GM19240 (cell line): ENCODE data around the gene ADSS1.

ENCODE experiments used
- DNase-seq: peaks from one replicate; pipeline ENCODE4 v3.0.0; 2011; ENCODE audit warnings: low spot score; ENCODE audit not compliant: insufficient read length

The ADSS1 gene

DNA sequence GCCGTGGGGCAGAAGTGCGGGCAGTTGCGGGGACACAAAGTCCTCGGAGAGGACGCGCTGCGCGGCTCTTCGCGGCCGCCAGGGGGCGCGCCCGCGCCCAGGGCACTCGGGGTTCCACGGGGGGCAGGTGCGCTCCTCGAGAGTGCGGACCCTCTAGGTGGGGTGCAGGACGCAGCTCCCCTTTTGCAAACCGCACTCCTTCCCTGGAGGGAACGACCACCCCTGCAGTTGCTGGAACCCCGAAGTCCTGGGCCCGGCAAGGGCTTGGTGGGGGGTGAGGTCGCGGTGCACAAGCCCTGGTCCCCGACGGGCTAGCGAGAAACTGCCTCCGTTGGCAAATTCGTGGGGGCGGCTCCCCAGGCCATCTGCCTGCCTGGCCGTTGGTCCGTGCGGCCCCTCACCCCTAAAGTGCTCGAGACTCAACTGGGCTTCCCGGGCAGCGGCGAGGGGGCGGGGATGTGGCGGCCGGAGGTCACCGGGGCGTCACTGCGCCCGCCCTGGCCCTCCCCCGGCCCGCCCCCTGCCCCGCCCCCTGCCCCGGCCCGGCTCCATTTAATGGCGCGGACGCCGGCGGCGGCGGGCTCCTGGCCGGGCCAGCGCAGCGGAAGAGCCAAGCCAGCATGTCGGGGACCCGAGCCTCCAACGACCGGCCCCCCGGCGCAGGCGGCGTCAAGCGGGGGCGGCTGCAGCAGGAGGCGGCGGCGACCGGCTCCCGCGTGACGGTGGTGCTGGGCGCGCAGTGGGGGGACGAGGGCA is at the start of gene ADSS1:
Gene ADSS1, plus strand, starts transcription at position 579 of the 756 bp plus-strand sequence. Its CDS starts 42 bp downstream, at position 621.
- DNase-seq, result peak; percentile 91

DNA sequence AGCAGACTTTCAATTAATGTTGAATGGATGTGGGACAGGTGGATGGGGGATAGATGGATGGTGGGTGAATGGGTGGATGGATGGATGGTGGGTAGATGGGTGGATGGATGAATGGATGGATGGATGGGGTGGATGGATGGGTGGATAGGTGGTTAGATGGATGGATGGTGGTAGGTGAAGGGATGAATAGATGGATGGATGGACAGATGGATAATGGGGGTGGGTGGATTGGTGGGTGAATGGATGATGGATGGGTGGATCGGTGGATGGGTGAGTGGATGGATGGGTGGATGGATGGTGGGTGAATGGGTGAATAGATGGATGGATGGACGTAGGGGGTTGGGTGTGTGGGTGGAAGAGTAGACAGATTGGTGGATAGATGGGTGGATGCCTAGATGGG is 48.6 kb upstream of the ADSS1 start:
- no peak for DNase-seq

DNA sequence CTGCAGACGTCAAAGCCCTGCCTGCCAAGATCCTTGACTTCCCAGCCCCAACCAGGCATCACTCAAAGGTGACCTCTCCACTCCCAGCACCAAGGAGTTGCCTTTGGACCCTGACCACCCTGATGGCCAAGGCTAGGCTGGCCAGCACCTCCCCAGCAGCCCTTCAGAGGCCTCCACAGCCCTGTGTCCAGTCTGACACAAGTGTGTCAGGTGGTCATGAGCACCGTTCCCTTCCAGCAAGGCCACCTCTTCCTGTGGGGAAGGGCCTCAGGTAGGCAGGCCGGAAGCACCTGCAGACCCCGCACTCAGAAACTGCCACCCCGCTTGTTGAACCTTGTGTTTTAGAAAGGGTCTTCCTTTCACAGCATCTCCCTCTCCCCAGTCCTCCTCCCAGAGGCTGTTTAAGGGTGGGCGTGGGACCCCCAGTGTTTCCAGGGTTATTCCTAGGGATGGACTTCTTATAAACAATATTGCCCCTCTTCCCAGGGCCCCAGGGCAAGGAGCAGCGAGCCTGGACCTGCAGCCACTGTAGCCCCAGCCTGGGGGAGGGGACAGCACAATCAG is 47.8 kb upstream of the ADSS1 start:
- DNase-seq, result no peak

DNA sequence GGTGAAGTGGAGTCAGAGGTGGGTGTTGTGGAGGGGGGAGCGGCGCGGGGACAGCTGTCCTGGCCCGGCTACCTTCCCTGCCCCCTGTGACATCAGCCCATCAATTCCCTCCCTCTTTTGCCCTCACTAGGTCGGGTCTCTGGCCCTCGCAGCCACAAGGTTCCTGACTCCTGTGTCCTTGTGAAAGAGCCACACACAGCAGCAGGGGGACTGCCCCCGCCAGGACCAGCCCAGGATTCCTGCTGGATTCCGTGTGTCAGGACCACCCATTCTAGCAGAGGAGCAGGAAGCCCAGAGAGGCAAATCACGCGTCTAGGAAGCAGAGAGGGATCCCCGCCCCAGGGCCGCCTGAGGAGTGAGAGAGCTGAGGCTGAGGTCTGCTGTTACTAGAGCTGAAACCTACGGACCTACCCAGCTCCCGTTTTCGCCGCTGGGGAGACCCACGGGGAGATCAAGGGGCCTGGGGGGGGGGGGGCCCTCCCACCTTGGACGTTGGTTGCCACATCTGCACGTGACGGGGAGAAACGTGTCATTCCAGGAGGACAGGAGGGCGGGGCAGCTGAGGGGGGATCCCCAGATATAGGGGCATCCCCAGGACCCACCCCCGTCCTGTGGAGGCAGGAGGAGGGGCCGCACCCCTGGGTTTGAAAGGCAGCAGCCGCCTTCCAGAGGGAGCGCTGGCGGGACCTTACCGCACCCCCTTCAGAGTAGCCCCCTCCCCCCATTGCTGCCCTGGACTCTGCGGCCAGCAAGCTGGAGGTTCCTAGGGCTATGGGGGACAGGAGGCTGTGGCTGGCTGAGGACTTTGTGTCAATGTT is 47.1 kb upstream of the ADSS1 start:
- DNase-seq, result no peak

DNA sequence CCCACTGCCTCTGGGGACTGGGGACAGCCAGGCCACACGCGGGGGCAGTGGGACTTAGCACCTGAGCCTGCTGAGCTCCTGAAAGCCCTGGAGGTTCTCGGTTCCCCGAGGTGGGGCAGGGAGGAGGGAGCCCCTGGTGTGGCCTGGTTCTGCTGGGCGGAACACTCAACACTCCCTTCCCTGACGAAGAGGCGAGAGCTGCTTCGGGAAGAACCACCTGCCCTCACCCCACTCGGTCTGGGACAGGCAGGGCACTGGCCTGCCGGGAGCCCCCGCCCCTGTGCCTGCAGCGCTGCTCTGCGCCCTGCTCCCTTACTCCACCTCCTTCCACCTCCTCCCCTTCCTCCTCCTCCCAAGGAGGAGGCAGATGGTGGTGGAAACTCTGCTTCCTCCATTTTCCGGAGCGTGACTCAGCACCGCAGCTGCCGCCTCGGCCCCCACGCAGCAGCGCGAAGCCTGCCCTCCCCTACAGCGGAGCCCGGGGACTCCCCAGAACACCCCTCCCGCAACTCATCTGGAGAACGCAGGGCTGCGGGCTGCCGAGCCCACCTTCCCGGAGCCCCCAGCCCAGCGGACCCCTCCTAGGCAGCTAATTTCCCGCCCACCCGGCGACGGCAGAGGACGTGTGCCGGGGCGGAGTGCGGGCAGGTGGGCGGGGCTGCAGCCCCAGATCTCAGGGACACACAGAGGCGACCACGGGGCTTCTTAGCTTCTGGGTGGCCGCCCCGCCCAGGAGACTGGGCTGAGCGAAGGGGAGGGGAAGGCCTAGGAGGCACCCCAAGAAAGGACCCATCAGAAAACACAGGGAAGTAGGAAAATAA is 46.3 kb upstream of the ADSS1 start:
- no peak for DNase-seq

DNA sequence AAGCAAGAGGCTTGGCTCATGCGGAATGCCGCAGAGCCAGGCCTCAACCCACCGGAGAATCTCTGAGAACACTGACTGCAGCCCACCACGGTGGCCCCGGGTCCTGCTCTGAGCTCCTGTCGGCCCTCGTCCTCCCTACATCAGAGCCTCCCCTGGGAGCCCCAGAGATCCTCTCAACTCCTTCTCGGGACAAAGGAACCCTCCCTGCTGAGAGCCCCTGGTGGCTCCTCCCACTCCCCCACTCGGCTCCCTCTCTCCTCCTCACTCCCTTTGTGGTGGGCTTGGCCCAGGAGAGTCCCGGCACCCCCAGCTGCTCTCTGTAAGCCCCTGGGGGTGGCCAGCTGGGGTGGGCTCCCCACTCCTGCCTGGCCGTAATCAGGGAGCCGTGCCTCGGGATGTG is 45.7 kb upstream of the ADSS1 start:
- no peak for DNase-seq

DNA sequence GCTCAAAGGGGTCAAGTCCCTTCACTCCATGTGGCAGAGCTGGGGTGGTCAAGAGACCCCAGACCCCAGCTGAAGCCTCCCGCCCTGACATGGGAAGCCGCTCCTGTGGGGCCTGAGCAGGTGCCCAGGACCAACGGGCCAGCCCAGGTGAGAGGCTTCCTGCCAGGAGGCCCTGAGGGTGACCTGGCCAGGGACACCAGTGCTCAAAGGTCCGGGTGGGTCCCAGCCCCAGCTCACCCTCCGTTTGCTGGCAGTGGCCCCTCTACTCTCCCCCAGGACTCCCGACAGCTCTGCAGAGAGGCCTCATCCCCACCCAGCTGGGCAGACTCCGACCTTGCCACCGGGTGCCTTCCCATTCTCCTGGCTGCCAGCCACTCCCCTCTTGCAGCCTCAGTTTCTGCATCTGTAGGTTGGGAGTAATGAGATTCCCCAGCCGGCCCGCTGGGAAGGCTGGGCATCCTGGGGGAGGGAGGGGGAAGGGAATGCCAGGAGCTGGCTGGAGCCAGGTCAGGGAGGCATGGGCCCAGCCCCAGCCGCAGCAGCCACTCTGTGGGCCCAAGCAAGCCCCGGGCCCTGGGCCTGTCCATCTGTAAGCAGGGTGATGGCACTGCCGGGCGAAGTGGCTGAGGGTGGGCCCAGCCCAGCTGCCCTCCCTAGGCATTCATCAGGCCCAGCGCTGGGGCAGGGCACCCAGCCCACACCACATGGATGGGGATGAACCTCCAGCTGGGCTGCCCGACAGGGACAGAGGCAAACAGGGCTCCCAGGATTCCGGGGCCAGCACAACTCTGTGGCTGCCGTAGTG is 44.9 kb upstream of the ADSS1 start:
- no peak for DNase-seq

DNA sequence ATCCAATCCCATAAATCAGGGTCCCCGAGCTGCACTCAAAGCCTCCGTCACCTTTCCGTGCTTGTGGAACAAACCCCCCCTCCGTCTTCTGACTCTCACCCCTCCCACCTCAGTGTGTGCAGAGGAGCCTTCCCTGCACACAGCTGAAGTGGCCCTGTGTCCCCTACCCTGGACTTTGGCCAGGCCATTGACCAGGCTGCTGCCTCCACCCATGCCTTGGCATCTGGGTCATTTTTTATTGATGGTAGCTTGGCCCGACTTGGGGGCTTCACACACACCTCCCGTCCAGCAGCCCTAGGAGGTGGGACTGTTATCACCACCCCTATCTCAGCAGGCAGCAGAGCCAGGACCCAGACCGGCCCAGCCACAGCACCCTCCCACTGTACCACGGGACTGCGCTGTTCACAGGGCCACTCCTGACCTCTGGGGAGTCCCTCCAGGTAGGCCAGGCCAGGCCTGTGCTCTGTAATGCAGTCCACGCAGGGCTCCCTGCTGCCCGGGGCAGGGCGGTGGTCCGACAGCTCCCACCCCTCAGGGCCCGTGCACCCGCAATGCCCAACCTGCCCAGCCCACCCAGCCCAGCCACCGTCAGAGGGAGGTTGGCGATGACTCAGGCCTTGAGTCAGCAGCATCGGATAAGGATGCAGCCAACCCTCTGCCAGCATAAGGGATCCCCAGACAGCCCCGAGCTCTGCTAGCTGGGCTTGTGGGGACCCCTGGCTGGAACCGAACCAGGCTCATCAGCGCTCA is 43.8 kb upstream of the ADSS1 start:
- DNase-seq, result no peak

DNA sequence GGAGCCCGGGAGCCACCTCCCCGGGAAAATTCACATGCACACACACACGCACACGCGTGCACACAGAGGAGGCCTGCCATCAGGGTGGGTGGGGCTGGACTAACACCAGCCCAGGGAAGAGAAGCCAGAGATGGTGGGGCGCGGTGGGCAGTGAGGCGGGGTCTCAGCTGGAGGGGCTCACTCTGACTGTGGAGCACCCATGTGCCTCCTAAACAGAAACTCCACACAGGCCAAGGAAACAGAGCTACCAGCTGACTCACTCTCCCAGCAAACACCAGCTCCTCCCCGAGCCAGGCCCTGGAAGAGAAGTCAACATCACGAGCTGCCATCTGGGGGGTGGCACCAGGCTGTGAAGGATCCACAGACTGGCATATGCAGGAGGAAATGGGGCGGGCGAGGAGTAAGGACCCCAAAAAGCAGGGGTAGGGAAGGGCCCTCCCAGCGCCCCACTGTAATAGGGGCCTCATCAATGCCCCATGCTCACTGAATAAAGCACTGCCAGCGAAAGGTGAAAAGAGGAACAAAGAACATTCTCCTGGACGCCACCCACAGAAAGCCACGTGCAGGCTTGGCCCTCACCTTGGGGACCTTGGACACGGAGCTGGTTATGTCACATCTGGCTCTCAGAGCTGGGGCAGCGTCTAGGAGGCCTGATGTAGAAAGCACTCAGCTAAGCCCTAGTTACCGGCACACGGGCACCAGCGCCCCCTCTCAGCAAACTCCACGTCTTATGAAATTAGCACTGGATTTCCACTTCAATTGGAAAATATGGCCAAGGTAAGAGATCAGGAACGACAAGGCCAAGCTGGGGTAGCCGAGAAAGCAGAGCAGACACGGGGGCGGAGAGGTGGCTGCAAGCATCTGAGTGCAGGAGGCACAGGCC is 43.0 kb upstream of the ADSS1 start:
- no peak for DNase-seq

DNA sequence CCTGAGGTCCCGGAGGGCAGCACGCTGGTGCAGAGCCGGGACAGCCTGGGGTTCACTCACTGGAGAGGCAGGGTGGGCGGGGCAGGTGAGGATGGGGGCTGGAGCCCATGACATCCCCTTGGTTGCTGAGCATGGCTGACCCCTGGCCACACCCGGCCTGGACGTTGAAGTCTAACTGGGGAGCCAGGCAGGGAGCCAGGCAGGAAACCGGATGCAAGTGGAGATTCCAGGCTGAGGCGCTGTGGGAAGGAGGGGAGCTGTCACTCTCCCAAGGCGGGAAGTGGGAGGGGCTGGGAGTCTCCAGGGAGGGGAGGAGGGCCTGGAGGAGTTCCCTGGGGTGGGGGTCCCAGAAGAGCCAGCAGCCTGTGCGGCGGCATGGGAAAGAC is 42.3 kb upstream of the ADSS1 start:
- DNase-seq, result no peak

DNA sequence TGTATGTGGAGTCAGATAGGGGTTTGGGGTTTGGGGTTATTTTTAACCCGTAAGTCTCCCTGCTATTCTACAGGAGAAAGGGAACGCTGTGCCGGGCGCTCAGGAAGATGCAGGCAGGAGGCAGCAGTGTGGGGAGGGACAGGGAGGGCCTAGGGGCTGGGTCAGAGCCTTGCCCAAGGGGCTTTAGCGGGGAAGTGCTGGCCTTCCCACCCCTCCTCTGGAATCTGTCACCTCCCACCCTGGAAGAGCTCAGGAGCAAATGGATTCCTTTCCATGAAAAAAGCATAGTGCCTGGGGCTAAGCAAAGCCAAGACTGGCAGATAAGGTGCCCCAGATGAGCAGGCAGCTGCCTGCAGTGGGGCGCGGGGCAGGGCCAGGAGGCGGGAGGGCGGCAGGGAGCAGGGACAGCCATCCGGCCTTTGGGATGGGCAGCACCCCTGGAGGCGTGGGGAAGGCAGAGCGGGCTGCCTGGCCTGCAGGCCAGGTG is 41.9 kb upstream of the ADSS1 start:
- no peak for DNase-seq

DNA sequence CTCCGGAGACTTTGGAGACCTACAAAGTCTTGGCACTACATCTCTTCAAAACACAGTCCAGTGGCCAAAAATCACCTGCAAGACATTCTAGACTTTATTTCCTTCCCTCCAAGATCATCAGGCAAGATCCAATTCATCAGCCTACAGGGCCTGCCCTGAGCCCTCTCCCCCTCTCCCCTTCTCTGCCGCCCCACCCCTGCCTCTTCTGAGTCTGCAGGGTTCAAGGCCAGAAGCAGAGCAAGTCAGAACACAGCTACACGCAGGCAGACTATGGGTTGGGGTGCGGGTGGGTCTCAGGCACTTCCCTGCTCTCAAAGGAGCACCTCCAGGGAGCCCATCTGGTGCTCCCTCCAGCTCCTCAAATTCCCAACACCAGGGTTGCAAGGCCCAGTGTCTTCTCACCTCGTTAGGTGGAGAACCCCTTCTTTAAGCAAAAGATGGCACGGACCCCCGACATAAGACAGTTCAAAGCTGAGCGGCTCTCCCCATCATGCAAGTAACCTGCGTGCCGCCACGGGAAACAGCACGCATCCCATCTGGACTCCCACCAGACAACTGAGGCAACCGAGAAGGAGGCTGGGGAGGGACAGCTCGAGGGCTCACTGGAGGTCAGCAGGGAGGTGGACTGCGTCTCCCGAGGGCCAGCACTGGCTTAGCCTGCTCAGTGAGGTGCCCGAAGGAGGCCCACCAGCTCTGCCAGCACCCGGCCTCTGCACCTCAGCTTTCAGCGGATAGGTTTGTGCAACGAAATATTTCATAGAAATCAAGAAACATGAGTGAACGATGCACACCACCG is 40.2 kb upstream of the ADSS1 start:
- DNase-seq, result no peak

DNA sequence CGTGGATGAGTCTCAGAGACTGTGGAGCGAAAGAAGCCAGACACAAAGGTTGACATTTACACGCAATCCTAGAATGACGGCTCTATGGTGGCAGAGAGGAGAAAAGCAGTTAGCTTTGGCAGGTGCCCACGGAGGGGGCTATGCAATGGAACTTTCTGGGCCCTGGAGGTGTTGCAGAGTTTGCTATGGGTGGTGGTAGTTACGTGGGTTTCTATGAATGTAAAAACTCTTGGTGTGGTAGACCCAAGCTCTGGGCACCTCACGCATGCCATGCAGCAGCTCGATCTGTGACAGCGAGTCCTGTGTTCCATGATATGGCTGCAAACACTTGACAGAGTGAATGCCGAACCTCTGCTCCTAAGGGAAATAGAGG is 39.6 kb upstream of the ADSS1 start:
- DNase-seq, result no peak

DNA sequence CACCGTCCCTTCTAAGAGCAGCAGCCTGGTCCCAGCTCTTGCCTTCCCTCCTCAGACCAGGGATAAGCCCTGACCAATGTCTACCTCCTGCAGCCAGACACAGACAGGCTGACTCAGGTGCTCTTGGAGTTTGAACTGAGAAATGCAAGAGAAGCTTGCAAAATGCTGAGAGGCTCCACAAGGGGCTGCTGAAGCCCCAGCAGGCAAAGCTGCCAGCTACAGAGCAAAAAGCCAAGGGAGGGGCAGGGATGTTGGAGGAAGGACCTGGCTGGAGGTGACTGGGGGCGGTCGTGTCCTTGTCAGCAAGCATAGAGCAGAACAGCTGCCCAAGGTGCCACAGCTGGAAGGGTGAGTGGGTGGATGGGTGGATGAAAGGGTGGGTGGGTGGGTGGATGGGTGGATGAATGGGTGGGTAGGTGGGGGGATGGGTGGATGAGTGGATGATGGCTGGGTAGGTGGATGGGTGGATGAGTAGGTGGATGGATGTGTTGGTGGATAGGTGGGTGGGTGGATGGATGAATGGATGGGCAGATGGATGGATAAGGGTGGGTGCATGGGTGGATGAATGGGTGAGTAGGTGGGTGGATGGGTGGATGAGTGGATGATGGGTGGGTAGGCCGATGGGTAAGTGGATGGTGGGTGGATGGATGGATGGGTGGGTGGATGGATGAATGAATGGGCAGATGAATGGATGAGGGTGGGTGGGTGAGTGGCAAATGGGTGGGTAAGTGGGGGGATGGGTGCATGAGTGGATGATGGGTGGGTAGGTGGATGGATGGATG is 38.6 kb upstream of the ADSS1 start:
- no peak for DNase-seq

DNA sequence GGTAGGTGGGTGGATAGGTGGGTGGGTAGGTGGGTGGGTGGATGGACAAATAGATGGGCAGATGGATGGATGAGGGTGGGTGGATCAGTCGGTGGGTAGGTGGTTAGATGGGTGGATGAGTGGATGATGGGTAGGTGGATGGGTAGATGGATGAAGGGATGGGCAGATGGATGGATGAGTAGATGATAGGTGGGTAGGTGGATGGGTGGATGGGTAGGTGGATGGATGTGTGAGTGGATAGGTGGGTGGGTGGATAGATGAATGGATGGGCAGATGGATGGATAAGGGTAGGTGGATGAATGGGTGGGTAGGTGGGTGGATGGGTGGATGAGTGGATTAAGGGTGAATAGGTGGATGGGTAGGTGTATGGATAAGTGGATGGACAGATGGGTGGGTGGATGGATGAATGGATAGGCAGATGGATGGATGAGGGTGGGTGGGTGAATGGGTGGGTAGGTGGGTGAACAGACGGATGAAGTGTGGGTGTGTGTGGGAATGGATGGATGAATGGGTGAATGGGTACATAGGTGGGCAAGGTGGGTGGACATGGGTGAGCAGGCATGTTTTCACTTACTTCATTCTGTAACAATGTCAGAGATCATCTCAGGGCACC is 37.9 kb upstream of the ADSS1 start:
- DNase-seq, result no peak

DNA sequence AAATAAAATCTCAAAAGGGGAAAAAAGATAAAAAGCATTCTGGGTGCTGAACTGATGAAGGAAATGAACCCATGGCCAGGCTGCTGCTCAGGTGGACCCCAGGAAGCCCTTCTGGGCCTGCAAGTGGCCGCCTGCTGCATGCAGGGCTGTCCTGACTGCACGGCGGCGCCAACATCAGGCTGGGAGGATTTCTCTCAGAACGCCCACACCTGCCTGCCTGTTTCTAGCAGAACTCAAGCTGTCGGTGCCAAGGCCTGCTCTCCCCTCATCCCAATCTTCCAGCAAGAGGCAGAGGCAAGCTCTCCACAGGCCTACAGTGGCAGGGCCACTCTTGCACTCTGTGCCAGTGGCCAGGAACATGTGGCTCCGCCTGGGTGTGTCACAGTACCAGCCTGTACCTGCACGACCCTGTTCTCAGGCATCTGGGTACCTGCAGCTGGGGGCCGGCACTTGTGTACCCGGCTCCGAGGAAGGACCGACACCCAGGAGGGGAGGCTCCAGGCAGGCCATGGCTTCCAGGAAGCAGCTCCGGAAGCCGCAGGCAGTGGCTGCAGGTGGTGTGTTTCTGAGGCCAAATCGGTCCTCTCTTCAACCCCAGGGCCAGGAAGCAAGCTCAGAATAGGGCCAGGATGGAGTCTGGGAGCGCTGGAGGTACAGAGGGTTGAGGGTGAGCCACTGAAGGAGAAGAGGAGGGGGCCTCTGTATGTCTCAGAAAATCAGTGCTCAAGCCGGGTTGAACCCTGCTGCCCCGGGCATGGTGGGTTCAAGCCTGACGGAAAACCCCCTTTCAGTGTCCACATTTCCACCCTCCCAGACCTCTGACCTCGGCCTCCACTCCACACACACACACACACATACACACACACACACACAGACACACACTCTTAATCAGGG is 37.2 kb upstream of the ADSS1 start:
- DNase-seq, result no peak
